Hepatocyte (in vitro differentiated cells): ENCODE results near the gene PDE4B.

Source experiments
- EZH2 ChIP-seq: fragments of 200-600 bp; sonication (generic); IDR thresholded peaks from 2 replicates; pipeline ENCODE4 v1.6.1; 2016; ENCODE audit warnings: antibody characterized with exemption, mild to moderate bottlenecking, borderline replicate concordance
- EZH2phosphoT487 ChIP-seq: fragments of 200-600 bp; sonication (generic); IDR thresholded peaks from one replicate; pipeline ENCODE4 v1.6.1; 2018; ENCODE audit warnings: antibody characterized with exemption, mild to moderate bottlenecking, low read depth, moderate library complexity; ENCODE audit not compliant: unreplicated experiment, severe bottlenecking
- TF ChIP-seq, protein P1 (sequence below): fragments of 200-600 bp; sonication (generic); IDR thresholded peaks from 2 replicates; pipeline ENCODE4 v1.5.1; 2016; ENCODE audit warnings: antibody characterized with exemption, mild to moderate bottlenecking; ENCODE audit not compliant: poor library complexity

- no peak for TF ChIP-seq EZH2phosphoT487
- TF ChIP-seq, protein P1, sequence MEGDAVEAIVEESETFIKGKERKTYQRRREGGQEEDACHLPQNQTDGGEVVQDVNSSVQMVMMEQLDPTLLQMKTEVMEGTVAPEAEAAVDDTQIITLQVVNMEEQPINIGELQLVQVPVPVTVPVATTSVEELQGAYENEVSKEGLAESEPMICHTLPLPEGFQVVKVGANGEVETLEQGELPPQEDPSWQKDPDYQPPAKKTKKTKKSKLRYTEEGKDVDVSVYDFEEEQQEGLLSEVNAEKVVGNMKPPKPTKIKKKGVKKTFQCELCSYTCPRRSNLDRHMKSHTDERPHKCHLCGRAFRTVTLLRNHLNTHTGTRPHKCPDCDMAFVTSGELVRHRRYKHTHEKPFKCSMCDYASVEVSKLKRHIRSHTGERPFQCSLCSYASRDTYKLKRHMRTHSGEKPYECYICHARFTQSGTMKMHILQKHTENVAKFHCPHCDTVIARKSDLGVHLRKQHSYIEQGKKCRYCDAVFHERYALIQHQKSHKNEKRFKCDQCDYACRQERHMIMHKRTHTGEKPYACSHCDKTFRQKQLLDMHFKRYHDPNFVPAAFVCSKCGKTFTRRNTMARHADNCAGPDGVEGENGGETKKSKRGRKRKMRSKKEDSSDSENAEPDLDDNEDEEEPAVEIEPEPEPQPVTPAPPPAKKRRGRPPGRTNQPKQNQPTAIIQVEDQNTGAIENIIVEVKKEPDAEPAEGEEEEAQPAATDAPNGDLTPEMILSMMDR, result no peak
- TF ChIP-seq EZH2, result no peak
These were observed 520.7 kb downstream of the PDE4B start for GRCh38 chr1:66313429-66313828.
